Kidney (tissue), 14 donors: ENCODE results near the gene GPR179. TPM values are rescaled to one million over a fixed set of nuclear protein-coding genes. Genes with fewer than 3 reads are reported as not detected.

Experiments
- DNase-seq, 5 donors: peaks; one replicate each; pipeline ENCODE4 v3.0.0-alpha.2; 2013 to 2020
- FAIRE-seq: peaks from 2 replicates; lab custom pipeline; 2012; peaks lifted over from hg19 to GRCh38; lab: Jason Lieb, UNC
- H3K27ac ChIP-seq, 2 donors: one replicate each; pipeline ENCODE4 v1.7.0; 2013; ENCODE audit warnings: low read depth in 2 of 2, low read length in 2 of 2, inconsistent platforms in 1 of 2
- H3K27me3 ChIP-seq: one replicate; pipeline ENCODE4 v1.7.1; 2013; ENCODE audit warnings: low read length, inconsistent platforms; ENCODE audit not compliant: control insufficient read depth, insufficient read depth
- H3K36me3 ChIP-seq, 3 donors: one replicate each; pipeline versions ENCODE4 v1.7.0 to v1.7.1; 2013; ENCODE audit warnings: low read length in 3 of 3, control low read depth in 1 of 3, inconsistent platforms in 1 of 3; ENCODE audit not compliant: insufficient read depth in 3 of 3, control insufficient read depth in 2 of 3
- H3K4me1 ChIP-seq, 3 donors: one replicate each; pipeline versions ENCODE4 v1.7.0 to v1.7.1; 2013; ENCODE audit warnings: low read length in 3 of 3, inconsistent platforms in 1 of 3, low read depth in 1 of 3; ENCODE audit not compliant: control insufficient read depth in 2 of 3, insufficient read depth in 2 of 3
- H3K4me3 ChIP-seq, 3 donors: one replicate each; pipeline versions ENCODE4 v1.7.0 to v1.8.1; 2013; ENCODE audit warnings: low read length in 3 of 3, control low read depth in 1 of 3, inconsistent platforms in 1 of 3
- H3K9ac ChIP-seq, 3 donors: one replicate each; pipeline versions ENCODE4 v1.7.0 to v1.7.1; 2013; ENCODE audit warnings: low read length in 3 of 3, control low read depth in 1 of 3, inconsistent platforms in 1 of 3
- H3K9me3 ChIP-seq, 3 donors: one replicate each; pipeline versions ENCODE4 v1.7.0 to v1.7.1; 2013; ENCODE audit warnings: low read length in 3 of 3, control low read depth in 1 of 3, inconsistent platforms in 1 of 3; ENCODE audit not compliant: control insufficient read depth in 2 of 3, insufficient read depth in 1 of 3
- intact Hi-C: fragments of 100-400 bp; cut with DNase I; formaldehyde crosslinking; loops from one replicate; pipeline ENCODE4 v1.11.1; 2022
- polyA plus RNA-seq: library from polyadenylated mRNA; stranded (reverse); fragments of 350-450 nt; fragmentation: Illumina TruSeq; extraction: RNeasy Lipid Tissue Mini Kit (QIAGEN cat#74804); gene quantifications from one replicate; pipeline ENCODE4 v1.2.3, GENCODE V29; 2014; ENCODE audit warnings: low read depth, low replicate concordance; ENCODE audit not compliant: insufficient read depth
- total RNA-seq: library from RNA; stranded (reverse); fragmentation: NEBNext Ultra II Directional; extraction: Animal tissue kit (Norgen Biotek cat#: 25700); gene quantifications from one replicate; pipeline ENCODE4 v1.2.1, GENCODE V29; 2021
- TF ChIP-seq, protein P1 (sequence below): IDR thresholded peaks from 3 replicates; pipeline ENCODE4 v1.5.1; 2012; ENCODE audit warnings: mild to moderate bottlenecking, moderate library complexity, borderline replicate concordance; ENCODE audit not compliant: insufficient read depth; ENCODE audit errors: extremely low read depth
- donor health status: control.
- donor health status: control.
- donor health status: control.
- donor health status: control.
- donor health status: control.
- donor health status: DM: yes; HTN: yes; CAD: no.
- donor health status: Normal renal cell carcinoma (clear cell type).

The GPR179 gene
- total and polyA plus RNA-seq, 2 donors from 2014 or later: not detected

DNA sequence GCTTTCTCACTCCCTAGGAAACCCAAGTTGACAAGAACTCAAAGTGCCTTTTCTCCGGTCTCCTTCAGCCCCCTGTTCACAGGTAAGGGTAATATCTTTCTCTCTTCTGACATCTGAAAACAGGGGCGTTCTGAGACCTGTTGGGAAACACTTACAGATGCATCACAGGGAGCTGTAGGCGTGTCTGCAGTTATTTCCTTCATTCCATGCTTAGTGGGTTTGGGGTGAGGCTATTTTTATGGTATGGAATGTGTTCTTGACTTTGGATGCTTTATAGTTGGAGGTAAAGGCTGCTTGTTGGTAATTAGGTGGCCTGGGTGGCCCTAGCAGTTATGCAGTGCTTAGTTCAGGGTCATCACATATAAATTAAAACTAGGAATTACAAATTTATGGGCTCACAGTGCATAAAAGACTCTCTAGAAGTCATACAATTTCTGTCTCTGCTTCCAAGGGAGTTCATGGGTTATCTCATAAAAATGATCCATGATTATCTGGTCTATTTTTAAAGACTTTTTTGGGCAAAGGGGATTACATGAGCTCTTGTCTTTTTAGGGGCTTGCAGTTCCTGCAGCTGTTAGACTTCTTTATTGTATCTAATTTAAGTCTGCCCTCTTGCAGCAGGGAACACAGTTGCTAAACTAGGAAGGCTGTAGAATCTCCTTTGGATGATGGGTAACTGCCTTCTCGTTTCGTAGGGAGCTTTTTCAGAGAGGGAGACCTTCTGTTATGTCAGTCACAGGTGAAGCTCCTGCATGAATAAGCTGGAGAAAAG, 18.1 kb upstream of the GPR179 start:
- Histone ChIP-seq H3K4me3 (no peak overlapping the region), H3K27me3 (no peaks in the 10 kb centered on the region), H3K9me3 (no peaks in the 10 kb centered on the region), H3K27ac (no peak overlapping the region), H3K36me3 (peaks cover 0 to 13% (median 12%) of the 10 kb centered on the region in 3 donors), H3K4me1 (peaks cover 0 to 27% (median 23%) of the 10 kb centered on the region in 3 donors), H3K9ac (no peak overlapping the region)
- intact Hi-C loops: no loop called here
- FAIRE-seq: no peak
- DNase-seq: no peak
- TF ChIP-seq, protein P1, sequence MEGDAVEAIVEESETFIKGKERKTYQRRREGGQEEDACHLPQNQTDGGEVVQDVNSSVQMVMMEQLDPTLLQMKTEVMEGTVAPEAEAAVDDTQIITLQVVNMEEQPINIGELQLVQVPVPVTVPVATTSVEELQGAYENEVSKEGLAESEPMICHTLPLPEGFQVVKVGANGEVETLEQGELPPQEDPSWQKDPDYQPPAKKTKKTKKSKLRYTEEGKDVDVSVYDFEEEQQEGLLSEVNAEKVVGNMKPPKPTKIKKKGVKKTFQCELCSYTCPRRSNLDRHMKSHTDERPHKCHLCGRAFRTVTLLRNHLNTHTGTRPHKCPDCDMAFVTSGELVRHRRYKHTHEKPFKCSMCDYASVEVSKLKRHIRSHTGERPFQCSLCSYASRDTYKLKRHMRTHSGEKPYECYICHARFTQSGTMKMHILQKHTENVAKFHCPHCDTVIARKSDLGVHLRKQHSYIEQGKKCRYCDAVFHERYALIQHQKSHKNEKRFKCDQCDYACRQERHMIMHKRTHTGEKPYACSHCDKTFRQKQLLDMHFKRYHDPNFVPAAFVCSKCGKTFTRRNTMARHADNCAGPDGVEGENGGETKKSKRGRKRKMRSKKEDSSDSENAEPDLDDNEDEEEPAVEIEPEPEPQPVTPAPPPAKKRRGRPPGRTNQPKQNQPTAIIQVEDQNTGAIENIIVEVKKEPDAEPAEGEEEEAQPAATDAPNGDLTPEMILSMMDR: no peak

- intact Hi-C loops: no loop called here
- no peak overlapping the region for H3K9ac ChIP-seq
Observed at GRCh38 chr17:38358586-38359513, 15.1 kb upstream of the GPR179 start.

GRCh38 chr17:38357486-38358123, 13.8 kb upstream of the GPR179 start:
- FAIRE-seq (no peak), DNase-seq (peak in 2 of 5 donors; percentile 36 to 50)
- Histone ChIP-seq H3K27ac (peak overlapping the region; percentile 18 to 28), H3K36me3 (peaks cover 0 to 2% (median 0%) of the 10 kb centered on the region in 3 donors), H3K9me3 (no peaks in the 10 kb centered on the region), H3K4me1 (peaks cover 0 to 36% (median 34%) of the 10 kb centered on the region in 3 donors), H3K4me3 (peak overlapping the region in 1 of 3 donors; percentile 14), H3K9ac (no peak overlapping the region), H3K27me3 (no peaks in the 10 kb centered on the region)
- intact Hi-C loops: no loop called here
- TF ChIP-seq, protein P1: no peak

More at GRCh38 chr17:38358586-38359513, 15.1 kb upstream of the GPR179 start:
- FAIRE-seq: no peak
- peak overlapping the region in 1 of 3 donors; percentile 2 for H3K4me3 ChIP-seq
- DNase-seq: no peak
- no peaks in the 10 kb centered on the region for H3K27me3 ChIP-seq
- H3K9me3 ChIP-seq: no peaks in the 10 kb centered on the region
- H3K4me1 ChIP-seq: peaks cover 0 to 34% (median 28%) of the 10 kb centered on the region in 3 donors
- TF ChIP-seq, protein P1: no peak
- H3K36me3 ChIP-seq: peaks cover 0 to 5% (median 2%) of the 10 kb centered on the region in 3 donors
- H3K27ac ChIP-seq: peak overlapping the region in 1 of 2 donors; percentile 28
